NCI-H2196 (cell line): Measurements from ENCODE around the gene MTUS2.

Experiments
- DNase-seq: peaks from one replicate; lab custom pipeline; 2025; ENCODE audit not compliant: unreplicated experiment; lab: John Stamatoyannopoulos, UW

MTUS2 gene

GRCh38 chr13:29499506-29500165, 679.5 kb downstream of the MTUS2 start:
- no peak for DNase-seq

- no peak for DNase-seq
These were observed 680.2 kb downstream of the MTUS2 start for GRCh38 chr13:29500386-29500785.

- DNase-seq: no peak
These were observed 681.5 kb downstream of the MTUS2 start for GRCh38 chr13:29501674-29502073.

- no peak for DNase-seq
These were observed 682.4 kb downstream of the MTUS2 start for GRCh38 chr13:29502391-29503008.

GRCh38 chr13:29503041-29503837, 683.1 kb downstream of the MTUS2 start:
- DNase-seq: no peak

GRCh38 chr13:29504691-29505090, 684.6 kb downstream of the MTUS2 start:
- no peak for DNase-seq

- no peak for DNase-seq
These were observed 685.4 kb downstream of the MTUS2 start for GRCh38 chr13:29505511-29505910.

- no peak for DNase-seq
These were observed 685.8 kb downstream of the MTUS2 start for GRCh38 chr13:29505950-29506349.

- DNase-seq: peak; percentile 29
These were observed 687.2 kb downstream of the MTUS2 start for GRCh38 chr13:29507356-29507755.

- peak; percentile 73 for DNase-seq
These were observed 688.2 kb downstream of the MTUS2 start for GRCh38 chr13:29508130-29508875.

- DNase-seq: no peak
These were observed 688.7 kb downstream of the MTUS2 start for GRCh38 chr13:29508876-29509252.

GRCh38 chr13:29509999-29510589, 690.0 kb downstream of the MTUS2 start:
- no peak for DNase-seq

- no peak for DNase-seq
These were observed 690.5 kb downstream of the MTUS2 start for GRCh38 chr13:29510651-29511084.

GRCh38 chr13:29511106-29511796, 691.1 kb downstream of the MTUS2 start:
- no peak for DNase-seq

- DNase-seq: no peak
These were observed 691.8 kb downstream of the MTUS2 start for GRCh38 chr13:29511980-29512379.

GRCh38 chr13:29513002-29513980, 693.2 kb downstream of the MTUS2 start:
- no peak for DNase-seq

- no peak for DNase-seq
These were observed 694.0 kb downstream of the MTUS2 start for GRCh38 chr13:29513981-29514719.

GRCh38 chr13:29514720-29515310, 694.7 kb downstream of the MTUS2 start:
- DNase-seq: no peak
